GM18870 (cell line): ENCODE measurements around the gene KCNN3.

Source experiments
- ATAC-seq: cut with Tn5 transposase; IDR thresholded peaks from one replicate; pipeline ENCODE4 v1.9.1; 2021; ENCODE audit warnings: moderate library complexity; ENCODE audit not compliant: unreplicated experiment

The KCNN3 gene

DNA sequence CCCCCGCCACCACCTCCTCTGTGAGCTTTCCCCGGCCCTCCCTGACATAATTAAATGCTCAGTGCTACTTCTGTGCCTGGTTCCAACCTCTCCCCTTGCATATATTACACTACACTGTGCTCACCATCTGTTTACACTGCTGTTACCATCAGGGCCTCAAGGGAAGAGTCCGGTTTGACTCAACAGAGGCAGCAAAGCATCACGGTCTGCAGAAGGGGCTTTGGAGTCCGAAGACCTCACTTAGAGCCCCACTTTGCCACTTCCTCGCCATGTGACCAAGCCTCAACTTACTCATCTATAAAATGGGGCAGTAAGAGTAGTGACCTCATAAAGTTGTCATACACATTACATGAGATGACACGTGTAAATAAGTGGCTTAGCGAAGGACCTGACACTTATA lies 27.4 kb downstream of the KCNN3 start:
- ATAC-seq, result no peak

DNA sequence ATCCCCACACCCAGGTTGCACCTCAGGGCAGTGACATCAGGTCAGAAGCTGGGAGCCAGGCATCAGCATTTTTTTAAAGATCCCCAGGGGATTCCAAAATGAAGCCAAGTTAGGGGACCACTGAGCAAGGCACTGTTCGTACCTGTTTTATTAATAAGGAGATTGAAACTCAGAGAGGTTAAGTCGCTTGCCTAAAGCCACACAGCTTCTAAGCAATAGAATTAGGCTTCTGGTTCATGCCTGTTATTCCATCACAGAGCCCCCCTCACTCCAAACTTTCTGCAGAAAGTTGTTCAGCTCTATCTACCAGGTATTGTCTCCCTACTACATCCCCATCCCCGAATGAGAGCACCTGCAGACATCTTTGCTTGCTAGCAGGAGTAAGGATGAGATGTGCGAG lies 28.7 kb downstream of the KCNN3 start:
- no peak for ATAC-seq

DNA sequence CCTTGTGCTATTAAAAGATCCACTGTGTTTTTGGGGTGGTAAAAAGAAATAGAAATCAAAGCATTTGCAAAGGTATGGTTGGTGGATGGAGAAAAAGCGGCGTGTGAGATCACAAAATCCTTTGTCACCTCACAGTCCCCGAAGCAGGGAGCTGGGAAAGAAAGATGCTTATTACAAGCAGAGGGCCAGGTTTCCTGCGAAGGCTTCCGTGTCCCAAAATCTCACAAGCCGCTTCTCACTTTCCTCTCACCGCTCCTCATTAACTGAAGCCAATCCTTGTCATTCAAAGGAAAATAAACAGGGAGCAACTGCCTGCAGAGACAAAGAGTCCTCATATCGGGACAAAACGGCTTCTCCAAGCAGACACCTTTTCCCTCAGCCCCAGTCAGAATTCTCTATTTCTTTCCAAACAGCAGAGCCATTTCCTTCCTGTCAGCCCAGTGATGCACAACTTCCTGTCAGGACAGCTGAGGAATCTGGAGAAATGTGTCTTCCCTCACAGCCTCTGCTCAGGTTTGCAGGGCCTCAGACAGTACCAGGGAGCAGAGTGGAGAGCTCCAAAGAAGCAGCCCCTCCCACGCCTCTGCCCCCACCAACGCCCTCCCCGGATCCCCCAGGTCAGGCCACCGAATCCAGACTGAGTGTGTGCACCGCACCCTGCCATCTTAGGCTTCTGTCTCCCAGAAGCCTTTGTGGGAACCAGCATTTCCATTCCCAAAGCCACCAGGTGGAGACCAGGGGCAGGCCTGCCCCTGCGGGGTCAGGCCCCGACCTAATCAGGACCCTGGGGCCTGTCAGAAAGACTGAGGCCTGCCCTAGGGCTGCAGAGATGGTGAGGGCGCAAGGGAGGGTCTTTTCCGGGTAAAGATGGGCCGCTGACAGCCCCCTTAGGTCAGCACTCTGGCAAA lies 29.6 kb downstream of the KCNN3 start:
- ATAC-seq, result no peak

DNA sequence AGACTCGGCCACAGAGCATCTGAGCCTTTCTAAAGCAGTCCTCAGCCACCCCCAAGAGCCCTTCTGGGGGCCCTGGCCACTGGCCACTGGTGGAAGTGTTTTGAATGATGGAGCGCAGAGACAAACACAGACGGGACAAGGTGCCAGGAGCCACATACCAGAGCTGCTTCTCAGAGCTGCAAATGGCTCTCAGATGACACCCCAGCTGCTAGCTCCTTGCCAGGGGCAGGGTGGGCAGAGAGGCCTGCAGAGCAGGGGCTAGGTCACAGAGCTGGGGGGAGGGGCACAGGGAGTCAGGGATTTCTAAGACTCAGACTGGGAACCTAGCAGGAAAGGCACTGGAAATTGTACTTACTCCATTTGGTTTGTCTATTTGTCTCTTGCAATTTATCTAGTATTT lies 30.4 kb downstream of the KCNN3 start:
- ATAC-seq, result no peak

DNA sequence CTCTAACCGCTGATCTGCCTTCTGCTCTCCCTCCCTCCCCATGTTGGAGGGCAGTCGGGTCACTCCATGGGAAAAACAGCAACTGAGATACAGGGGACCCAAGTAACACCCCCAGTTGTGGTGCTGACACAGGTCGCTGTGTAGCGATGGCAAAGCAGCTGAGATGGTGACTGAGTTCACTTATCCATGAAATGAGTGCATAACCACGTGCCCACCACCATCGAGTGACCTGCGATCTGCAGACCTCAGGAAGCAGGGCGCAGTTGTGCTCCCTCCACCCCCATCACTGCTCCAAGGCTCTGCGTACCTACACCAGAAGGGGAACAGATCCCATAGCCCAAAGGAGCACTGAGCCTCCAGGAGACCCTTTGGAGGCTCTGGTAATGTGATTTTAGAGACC lies 31.1 kb downstream of the KCNN3 start:
- ATAC-seq, result no peak

DNA sequence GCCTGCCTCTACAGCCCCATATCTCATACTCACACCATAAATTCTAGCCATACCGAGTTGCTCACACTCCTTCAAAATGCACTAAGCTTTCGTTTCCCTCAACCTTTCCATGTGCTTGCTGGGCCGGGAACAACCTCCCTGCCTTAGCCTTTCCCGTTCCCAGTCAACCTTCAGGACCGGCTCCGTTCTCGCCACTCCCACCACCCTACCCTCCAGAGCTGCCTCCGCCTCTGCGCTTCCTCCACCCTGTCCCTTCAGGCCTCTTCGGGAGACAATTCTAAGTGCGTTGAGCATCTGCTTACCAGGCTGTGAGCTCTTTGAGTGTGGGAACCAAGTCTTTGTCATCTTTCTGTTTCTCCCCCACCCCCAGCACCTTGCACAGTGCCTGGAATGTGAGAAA lies 31.6 kb downstream of the KCNN3 start:
- ATAC-seq, result no peak

DNA sequence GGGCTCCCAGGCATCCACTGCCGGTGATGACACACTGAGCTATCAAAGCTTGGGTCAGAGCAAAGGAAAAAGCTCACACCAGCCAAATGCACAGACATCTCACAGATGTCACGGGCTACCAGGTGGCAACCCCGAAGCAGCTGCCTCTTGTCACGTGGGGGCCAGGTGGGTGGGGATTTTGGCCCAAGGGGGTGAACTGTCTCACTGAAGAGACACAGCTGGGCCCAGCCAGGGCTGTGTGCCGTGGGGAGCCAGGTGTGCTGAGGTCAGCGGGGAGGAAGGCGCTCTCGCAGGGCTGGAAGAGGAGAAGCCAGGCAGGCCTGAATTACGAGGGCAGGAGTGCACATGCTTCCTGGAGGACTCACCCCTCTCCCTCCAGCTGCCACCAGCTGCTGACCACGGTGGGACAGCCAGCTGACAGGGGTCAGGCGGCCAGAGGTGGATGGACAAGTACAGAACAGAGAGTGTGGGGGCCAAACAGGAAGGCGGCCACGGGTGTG lies 32.4 kb downstream of the KCNN3 start:
- ATAC-seq, result no peak

DNA sequence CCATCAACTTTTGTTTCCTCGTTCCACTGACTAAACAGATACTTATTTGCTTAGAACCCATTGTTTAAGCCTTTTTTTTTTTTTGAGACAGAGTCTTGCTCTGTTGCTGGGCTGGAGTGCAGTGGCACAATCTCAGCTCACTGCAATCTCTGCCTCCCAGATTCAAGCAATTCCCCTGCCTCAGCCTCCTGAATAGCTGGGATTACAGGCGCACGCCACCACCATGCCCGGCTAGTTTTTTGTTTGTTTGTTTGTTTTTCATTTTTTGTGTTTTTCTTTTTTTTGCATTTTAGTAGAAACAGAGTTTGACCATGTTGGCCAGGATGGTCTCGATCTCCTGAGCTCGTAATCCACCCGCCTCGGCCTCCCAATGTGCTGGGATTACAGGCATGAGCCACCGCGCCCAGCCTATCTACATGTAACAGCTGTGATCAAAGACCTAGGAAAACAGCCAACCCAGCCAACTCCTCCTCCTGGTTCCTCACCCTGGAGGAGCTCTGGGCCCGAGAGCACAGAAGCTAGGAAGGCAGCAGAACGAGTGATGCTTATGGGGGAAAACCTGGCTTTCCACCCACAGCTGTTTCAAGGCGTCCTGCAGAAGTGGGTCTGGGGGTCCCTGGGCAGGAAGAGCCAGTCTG lies 32.9 kb downstream of the KCNN3 start:
- ATAC-seq, result no peak

DNA sequence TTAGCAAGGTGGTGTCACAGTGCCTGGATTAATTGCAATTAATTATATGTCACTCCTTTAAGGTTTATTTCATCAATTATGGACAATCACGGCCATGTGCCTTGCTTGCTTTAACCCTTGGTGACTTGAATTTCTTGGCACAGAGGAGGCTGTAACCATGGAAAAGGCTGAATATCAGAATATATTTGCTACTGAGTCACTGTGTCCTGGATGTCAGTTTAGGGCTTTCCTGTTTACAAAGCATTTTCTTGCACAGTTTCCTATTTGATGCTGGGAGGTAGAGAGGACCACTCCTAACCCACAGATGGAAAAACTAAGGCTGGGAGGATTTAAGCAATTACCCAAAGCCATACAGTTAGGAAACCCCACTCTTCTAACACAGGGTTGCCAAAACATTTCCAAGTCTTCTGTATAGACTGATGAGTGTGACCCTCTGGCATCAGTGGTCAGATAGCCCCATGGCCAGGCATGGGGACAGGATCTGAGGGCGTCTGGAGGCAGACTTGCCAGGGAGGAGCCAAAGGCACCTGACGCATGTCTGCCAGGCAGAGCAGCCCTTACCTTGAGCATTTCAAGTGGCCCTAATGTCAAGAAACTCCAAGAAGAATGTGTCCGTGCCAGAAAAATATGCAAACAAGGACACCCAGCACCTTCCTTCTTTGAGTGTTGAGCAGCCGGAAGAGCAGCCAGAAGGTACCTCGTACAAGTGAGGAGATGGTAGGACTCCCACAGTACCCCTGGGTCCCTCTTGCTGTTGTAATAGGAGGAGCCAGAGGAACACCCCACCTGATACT lies 34.4 kb downstream of the KCNN3 start:
- ATAC-seq, result no peak

DNA sequence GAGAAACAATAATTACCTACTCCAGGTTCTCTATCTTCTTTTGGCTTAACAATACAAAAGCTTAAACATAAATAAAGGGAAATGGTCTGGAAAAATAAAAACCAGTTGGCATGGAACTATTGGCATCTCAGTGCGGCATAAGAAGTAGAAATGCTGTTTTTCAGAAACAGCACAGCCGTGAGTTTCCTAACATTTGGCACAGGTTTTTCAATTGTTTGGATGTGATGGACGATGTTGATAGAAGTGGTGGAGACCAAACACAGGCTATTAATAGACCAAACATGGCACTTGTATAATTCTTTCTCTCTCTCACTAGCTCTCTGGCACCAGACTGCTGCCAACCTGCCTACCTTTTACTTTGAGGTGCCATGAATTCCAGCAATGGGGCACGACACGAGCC lies 36.2 kb downstream of the KCNN3 start:
- ATAC-seq, result no peak

DNA sequence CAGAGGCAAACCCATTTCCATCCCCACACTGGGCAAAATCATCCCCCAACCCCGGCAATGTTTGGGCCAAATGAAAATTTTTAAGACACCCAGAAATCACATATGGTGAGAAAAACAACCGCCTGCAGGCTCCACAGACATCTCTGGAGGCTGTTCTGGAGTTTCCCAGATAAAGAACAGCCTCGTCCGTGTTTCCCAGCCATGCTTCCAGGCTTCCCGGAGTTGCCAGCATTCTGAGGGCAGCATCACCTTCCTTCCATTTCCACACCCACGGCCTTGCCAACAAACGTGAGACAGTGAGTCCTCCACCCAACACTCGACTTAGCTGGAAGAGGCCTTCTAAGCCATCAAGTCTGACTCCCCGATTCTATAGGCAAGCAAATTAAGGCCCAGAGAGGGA lies 36.9 kb downstream of the KCNN3 start:
- ATAC-seq, result no peak

DNA sequence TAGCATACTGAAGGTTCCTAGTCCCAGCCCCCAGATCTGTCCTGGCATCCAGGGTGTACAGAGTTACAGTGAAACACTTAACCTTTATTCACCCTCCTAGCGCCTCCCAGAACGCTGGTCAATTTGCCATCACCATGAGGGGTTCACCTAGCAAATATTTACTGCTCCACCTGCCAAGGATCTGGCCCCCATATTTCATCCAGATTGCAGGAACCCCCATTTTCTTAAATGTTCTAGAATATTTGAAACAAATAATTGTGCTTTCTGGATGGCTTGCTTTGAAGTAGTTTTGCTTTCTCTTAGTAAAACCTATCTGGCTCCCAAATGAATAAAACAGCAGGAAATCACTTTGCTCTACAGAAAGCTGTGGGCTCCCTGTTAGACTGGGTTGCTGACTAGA lies 37.7 kb downstream of the KCNN3 start:
- ATAC-seq, result no peak

DNA sequence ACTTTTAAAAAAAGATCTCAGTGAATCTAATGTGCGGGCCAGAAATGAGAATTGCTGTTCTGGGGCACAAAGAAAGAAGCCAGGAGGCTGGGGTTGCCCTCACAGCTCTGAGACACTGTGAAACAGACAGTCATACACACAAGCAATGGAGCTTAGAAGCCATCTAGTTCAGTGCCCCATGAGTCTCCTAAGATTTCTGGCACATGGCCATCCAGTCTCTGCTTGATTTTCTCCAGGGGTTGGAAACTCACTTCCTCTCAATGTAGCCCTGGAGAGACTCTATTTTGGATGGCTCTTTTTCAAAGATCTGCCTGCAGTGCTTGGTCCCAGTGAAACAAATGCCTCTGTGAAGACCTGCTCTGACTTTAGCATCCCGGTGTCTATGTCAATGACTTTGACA lies 38.6 kb downstream of the KCNN3 start:
- no peak for ATAC-seq

DNA sequence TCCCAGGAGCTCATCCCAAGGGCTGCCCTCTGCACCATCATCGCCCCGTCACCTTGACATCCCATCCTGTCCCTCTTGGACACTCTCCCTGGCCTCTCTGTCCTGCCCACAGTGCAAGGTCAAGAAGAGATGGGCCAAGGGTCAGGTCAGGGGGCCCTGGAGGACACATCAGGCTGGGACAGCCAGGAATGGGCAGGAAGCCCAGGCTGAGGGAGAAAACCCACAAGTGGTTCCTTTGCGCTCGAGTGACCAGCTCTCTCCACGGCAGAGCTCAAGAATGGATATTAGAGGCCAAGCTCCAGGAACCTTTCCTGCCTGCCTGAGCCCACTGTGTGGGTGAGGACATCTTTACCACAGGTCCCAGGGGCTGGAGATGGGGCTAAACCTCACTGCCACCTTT lies 41.0 kb downstream of the KCNN3 start:
- ATAC-seq, result no peak

DNA sequence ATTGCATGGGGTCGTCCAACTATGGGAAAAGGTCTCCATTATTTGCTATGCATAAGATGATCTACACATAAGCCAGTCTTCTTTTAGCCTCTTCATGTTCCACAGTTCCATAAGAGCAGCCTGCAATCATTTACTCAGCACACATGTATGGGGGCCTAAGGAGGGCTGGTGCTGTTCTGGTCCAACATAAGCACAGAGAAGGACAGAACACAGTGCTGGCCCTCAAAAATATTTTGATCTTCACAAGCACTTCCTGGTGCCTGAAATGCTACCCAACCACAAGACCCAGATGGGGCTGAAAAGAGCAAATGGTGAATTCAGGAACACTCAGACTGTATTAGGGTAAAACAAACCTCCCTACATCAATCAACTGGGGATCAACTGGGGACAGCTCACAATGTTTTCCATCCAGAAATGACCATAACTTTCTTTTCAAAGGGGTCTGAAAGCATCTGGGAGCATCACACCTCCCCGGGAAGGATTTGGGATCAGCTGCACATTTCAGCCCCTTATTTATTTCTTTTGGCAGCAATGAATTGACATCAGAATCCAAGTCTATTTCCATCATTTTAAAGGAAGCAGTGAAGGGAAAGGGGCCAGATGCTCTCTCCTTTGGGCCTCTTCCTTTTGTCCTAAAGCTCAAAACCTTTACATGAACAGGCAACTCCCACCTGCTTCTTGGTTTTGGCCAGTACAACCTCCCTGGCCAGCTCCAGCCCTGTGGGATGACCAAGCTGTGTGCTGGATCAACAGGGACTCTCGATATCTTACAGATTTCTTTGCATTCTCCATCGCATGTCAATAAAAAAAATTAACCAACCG lies 45.7 kb downstream of the KCNN3 start:
- no peak for ATAC-seq

DNA sequence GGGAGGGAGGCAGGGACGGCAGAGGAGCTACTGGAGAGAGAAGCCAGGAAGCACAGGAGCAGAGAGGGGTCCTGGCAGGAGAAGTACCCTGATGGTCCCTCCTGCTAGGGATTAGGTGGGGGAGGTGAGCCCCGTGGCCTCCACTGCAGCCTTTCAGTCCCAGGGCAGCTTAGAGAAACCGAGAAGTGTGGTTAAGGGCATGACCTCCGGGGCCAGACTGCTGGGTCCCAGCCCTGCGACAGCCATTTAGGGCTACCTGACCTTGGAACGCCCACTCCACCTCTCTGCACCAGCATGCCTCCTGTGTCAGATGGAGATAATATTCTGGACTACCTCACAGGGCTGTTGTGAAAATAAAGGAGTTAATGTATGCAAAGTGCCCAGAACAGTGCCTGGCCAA lies 47.4 kb downstream of the KCNN3 start:
- ATAC-seq, result no peak

DNA sequence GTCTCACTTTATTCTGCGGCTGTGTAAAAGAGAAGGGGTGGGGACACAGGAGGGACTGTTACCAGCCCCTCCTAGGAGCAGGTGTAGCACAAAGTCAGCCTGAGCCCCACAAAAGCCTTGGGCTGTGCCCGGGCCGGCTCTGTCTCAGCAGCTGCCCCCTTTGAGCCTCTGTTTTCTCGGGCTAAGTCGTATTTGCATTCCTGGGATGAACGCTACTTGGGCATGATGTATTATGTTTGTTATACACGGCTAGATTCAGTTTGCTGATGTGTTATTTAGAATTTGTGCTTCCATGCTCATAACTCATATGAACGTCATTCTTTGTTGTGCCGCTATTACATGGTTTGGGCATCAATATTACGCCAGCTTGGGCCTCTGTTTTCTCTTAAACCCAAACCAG lies 47.8 kb downstream of the KCNN3 start:
- no peak for ATAC-seq

DNA sequence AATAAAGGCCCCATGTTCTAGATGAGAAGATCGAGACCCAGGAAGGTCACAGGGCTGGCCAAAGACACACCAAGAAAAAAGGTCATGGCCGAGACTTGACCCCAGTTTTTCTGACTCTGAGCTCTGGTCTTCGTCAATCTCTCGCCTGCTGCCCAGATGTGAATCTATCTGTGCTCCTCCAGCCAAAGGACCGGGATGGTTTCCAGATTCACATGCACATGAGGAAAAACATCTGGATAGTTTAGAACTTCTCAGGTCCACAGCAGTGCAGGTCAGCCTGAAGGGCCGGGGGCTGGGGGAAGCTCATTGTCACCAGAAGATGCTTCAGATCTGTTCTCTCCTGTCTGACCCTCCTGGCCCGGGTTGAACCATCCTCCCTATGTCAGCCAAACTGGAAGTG lies 49.0 kb downstream of the KCNN3 start:
- no peak for ATAC-seq

DNA sequence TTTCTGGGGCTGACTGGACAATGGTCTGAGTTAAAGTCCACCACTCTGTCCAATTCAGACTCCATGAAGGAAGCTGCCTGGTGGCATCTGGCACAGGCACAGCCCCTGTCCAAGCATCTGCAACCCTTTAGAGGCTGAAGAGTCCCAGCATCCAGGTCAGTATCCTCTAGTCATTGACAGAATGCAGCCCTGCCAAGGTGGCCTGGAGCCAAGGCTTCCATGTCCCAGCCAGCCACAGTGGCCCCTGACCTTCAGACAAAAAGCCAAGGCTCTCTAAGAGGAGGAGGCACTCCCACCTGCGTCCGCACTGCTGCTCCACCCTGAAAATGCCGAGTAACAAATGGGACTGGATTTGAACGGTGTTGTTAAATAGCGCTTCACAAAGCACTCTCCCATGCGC lies 49.4 kb downstream of the KCNN3 start:
- ATAC-seq, result no peak

DNA sequence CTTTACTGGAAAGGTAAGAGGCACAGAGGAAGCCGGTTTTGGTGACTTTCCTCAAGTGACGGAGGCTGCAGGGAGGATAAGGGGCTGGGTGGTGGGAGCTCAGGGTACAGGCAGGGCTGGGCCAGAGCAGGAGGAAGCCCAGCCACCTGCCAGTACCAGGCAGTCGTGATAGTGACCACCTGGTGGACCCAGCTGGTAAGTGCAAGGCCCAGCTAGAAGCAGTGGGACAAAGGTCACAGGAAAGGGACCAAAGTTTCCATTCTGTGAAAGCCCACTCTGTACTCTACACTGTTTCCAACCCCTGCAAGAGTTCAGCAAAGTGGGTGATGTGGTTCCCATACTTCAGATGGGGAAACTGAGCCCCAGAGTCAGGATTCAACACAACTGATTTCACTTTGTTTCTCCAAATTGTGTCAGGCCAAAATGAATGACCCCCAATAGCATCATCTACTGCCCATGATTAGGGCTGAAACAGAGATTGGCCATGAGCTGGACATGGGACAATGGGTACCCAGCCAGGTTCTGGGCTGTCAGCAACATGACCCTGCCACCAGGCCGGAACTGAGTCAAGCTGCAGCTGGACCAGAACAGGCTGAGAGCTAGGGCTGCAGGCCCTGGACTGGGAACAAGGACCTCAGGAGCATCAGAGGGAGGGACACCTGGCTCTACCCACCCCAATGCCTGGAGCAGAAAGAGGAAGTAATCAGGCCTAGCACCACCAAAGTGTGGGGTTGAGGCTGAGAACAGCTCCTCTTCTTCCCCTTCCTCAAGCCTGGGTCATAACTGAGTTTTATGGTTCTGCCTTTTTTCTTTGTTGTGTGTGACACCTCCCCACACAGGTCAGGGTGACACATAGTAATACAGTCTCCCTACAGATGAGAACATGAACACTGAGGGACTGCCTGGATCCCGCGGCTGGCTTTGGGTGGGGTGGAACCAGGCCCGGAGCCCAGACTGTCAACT lies 50.2 kb downstream of the KCNN3 start:
- ATAC-seq, result no peak
